GM18508 (cell line): Measurements from ENCODE around the gene SULT6B1.
"Not testable (repeated sequence)": the region's sequence is repeated elsewhere in the genome, so short reads cannot be mapped to it uniquely, and the experiment has no call there.

Source experiments
- ATAC-seq: cut with Tn5 transposase; IDR thresholded peaks from one replicate; pipeline ENCODE4 v1.9.1; 2021; ENCODE audit warnings: moderate number of reproducible peaks; ENCODE audit not compliant: insufficient read depth, unreplicated experiment

Gene SULT6B1

GRCh38 chr2:37196320-37197195 is 8.1 kb upstream of the SULT6B1 start, which contains the start of gene CEBPZOS:
Gene CEBPZOS, plus strand, starts transcription at chr2:37196496. Its CDS starts 3,209 bp downstream, at chr2:37199705.
- ATAC-seq = peak; percentile 42

- ATAC-seq = not testable (repeated sequence)
Measured at GRCh38 chr2:37195862-37196319, 7.4 kb upstream of the SULT6B1 start.

- ATAC-seq = no peak
Measured at GRCh38 chr2:37192551-37192950, 4.1 kb upstream of the SULT6B1 start.

GRCh38 chr2:37191747-37192146 is 3.3 kb upstream of the SULT6B1 start:
- ATAC-seq = no peak

GRCh38 chr2:37191253-37191652 is 2.8 kb upstream of the SULT6B1 start:
- no peak for ATAC-seq

- no peak for ATAC-seq
Measured at GRCh38 chr2:37190290-37190689, 1.8 kb upstream of the SULT6B1 start.

- no peak for ATAC-seq
Measured at GRCh38 chr2:37189452-37190153, 1.1 kb upstream of the SULT6B1 start.

- no peak for ATAC-seq
Measured at GRCh38 chr2:37181726-37182684, 6.5 kb downstream of the SULT6B1 start.

GRCh38 chr2:37180640-37181039 is 7.8 kb downstream of the SULT6B1 start:
- ATAC-seq = no peak

GRCh38 chr2:37180006-37180639 is 8.3 kb downstream of the SULT6B1 start:
- ATAC-seq = no peak

GRCh38 chr2:37173741-37174140 is 14.7 kb downstream of the SULT6B1 start:
- ATAC-seq = no peak

GRCh38 chr2:37171624-37171950 is 16.9 kb downstream of the SULT6B1 start:
- ATAC-seq = no peak

- ATAC-seq = no peak
Measured at GRCh38 chr2:37168217-37168981, 20.1 kb downstream of the SULT6B1 start.

GRCh38 chr2:37167636-37168180 is 20.8 kb downstream of the SULT6B1 start:
- no peak for ATAC-seq

GRCh38 chr2:37164757-37165156 is 23.7 kb downstream of the SULT6B1 start:
- no peak for ATAC-seq

GRCh38 chr2:37156857-37157714 is 31.4 kb downstream of the SULT6B1 start, which contains the start of gene EIF2AK2:
Gene EIF2AK2, minus strand, starts transcription at chr2:37156980. Its CDS starts 9,174 bp downstream, at chr2:37147806.
- ATAC-seq = peak; percentile 72

- no peak for ATAC-seq
Measured at GRCh38 chr2:37156071-37156856, 32.2 kb downstream of the SULT6B1 start.
